ENCODE data around the gene NLE1.

DNA sequence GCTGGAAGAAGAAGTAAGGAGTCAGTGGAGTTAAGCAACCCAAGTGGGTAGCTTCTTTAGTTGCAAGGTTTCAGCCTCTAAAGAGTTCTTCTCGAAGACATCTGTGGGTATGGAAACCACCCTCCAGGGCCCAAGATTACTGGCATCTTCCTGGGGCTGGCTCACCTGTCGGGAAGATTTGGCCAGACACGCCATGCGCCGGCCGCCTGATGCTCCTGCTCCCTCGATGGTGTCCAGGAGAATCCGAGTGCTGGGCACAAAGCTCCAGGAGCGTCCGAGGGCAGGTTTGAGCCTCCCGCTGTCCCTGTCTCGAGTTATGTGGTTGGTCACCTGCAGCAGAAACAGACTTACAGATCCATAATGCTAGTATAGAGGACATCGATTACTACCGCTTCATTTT, 41.1 kb downstream of the NLE1 start:
- TF ChIP-seq, protein P1, sequence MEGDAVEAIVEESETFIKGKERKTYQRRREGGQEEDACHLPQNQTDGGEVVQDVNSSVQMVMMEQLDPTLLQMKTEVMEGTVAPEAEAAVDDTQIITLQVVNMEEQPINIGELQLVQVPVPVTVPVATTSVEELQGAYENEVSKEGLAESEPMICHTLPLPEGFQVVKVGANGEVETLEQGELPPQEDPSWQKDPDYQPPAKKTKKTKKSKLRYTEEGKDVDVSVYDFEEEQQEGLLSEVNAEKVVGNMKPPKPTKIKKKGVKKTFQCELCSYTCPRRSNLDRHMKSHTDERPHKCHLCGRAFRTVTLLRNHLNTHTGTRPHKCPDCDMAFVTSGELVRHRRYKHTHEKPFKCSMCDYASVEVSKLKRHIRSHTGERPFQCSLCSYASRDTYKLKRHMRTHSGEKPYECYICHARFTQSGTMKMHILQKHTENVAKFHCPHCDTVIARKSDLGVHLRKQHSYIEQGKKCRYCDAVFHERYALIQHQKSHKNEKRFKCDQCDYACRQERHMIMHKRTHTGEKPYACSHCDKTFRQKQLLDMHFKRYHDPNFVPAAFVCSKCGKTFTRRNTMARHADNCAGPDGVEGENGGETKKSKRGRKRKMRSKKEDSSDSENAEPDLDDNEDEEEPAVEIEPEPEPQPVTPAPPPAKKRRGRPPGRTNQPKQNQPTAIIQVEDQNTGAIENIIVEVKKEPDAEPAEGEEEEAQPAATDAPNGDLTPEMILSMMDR (IDR thresholded peaks at IDR 0.05; ENCODE audit: insufficient read depth, low read length) = no peak
- no peak for TF ChIP-seq POLR2AphosphoS5 (IDR thresholded peaks at IDR 0.05; ENCODE audit: low read depth)
- TF ChIP-seq, protein P2, sequence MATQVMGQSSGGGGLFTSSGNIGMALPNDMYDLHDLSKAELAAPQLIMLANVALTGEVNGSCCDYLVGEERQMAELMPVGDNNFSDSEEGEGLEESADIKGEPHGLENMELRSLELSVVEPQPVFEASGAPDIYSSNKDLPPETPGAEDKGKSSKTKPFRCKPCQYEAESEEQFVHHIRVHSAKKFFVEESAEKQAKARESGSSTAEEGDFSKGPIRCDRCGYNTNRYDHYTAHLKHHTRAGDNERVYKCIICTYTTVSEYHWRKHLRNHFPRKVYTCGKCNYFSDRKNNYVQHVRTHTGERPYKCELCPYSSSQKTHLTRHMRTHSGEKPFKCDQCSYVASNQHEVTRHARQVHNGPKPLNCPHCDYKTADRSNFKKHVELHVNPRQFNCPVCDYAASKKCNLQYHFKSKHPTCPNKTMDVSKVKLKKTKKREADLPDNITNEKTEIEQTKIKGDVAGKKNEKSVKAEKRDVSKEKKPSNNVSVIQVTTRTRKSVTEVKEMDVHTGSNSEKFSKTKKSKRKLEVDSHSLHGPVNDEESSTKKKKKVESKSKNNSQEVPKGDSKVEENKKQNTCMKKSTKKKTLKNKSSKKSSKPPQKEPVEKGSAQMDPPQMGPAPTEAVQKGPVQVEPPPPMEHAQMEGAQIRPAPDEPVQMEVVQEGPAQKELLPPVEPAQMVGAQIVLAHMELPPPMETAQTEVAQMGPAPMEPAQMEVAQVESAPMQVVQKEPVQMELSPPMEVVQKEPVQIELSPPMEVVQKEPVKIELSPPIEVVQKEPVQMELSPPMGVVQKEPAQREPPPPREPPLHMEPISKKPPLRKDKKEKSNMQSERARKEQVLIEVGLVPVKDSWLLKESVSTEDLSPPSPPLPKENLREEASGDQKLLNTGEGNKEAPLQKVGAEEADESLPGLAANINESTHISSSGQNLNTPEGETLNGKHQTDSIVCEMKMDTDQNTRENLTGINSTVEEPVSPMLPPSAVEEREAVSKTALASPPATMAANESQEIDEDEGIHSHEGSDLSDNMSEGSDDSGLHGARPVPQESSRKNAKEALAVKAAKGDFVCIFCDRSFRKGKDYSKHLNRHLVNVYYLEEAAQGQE (IDR thresholded peaks at IDR 0.05; ENCODE audit: insufficient replicate concordance, low read depth) = no peak
- TF ChIP-seq GABPA (IDR thresholded peaks at IDR 0.05; ENCODE audit: low read depth) = no peak
- no peak for TF ChIP-seq SPI1 (IDR thresholded peaks at IDR 0.05; ENCODE audit: borderline replicate concordance, low read depth)
